Adrenal gland (tissue), 5 donors: ENCODE data around the gene PSAP.

Experiments used
- POLR2A ChIP-seq, 2 donors: fragments of 450-650 bp; IDR thresholded peaks; one replicate each; pipeline ENCODE4 v1.6.1; 2017; ENCODE audit warnings: antibody characterized with exemption in 2 of 2, mild to moderate bottlenecking in 2 of 2, moderate library complexity in 1 of 2
- TF ChIP-seq, protein P1 (sequence below), 6 experiments: fragments of 450-650 bp in 4 of 6; fragments of 200-600 bp in 2 of 6; sonication (generic) in 1 of 6; IDR thresholded peaks; 1 replicate in 5 of 6; 2 replicates in 1 of 6; pipeline versions ENCODE4 v1.5.1 to v1.8.0; 2016 to 2021; ENCODE audit warnings: antibody characterized with exemption in 6 of 6, mild to moderate bottlenecking in 2 of 6, moderate library complexity in 1 of 6
- donor health status: DM: no; HTN: no; CAD: no.

DNA sequence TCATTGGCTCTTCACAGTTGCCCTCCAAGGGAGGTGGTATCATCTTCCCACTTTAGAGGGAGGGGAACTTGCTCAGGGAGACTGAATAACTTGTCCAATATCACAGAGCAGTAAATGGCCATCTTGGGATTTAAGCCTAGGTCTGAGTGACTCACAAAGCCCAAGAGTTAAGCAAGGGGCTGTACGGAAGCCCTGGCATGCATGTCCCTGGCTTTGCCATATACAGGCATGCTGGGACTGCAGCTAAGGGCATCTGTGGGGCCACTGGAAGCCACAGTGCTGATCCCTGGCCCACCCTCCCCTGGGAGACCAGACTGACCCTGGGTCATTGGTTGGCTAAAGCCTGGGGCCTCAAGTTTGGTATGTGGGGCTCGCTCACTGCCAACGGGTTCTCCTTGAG, 80.8 kb downstream of the PSAP start:
- TF ChIP-seq, protein P1, sequence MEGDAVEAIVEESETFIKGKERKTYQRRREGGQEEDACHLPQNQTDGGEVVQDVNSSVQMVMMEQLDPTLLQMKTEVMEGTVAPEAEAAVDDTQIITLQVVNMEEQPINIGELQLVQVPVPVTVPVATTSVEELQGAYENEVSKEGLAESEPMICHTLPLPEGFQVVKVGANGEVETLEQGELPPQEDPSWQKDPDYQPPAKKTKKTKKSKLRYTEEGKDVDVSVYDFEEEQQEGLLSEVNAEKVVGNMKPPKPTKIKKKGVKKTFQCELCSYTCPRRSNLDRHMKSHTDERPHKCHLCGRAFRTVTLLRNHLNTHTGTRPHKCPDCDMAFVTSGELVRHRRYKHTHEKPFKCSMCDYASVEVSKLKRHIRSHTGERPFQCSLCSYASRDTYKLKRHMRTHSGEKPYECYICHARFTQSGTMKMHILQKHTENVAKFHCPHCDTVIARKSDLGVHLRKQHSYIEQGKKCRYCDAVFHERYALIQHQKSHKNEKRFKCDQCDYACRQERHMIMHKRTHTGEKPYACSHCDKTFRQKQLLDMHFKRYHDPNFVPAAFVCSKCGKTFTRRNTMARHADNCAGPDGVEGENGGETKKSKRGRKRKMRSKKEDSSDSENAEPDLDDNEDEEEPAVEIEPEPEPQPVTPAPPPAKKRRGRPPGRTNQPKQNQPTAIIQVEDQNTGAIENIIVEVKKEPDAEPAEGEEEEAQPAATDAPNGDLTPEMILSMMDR (IDR thresholded peaks at IDR 0.05), result no peak
- no peak for TF ChIP-seq POLR2A (IDR thresholded peaks at IDR 0.05)
